HEK293 (cell line): Measurements from ENCODE around the gene DCST2.

Source experiments
- BCL11B ChIP-seq: fragments of 450-650 bp; formaldehyde crosslinking; IDR thresholded peaks from 2 replicates; pipeline ENCODE4 v1.5.1; 2016; ENCODE audit warnings: low read depth, missing biosample characterization, missing genetic modification characterization
- EGR2 ChIP-seq: fragments of 450-650 bp; formaldehyde crosslinking; IDR thresholded peaks from 2 replicates; pipeline ENCODE4 v1.5.1; 2016; ENCODE audit warnings: low read depth, missing biosample characterization, missing genetic modification characterization
- GLIS2 ChIP-seq: fragments of 450-650 bp; formaldehyde crosslinking; IDR thresholded peaks from 2 replicates; pipeline ENCODE4 v1.5.1; 2016; ENCODE audit warnings: missing biosample characterization, missing genetic modification characterization
- KLF8 ChIP-seq: fragments of 450-650 bp; formaldehyde crosslinking; IDR thresholded peaks from 2 replicates; pipeline ENCODE4 v1.5.1; 2016; ENCODE audit warnings: missing biosample characterization, missing genetic modification characterization
- MZF1 ChIP-seq: fragments of 450-650 bp; formaldehyde crosslinking; IDR thresholded peaks from 2 replicates; pipeline ENCODE4 v1.5.1; 2017; ENCODE audit warnings: missing biosample characterization, missing genetic modification characterization, borderline replicate concordance
- PRDM1 ChIP-seq: fragments of 450-650 bp; formaldehyde crosslinking; IDR thresholded peaks from 2 replicates; pipeline ENCODE4; 2016; ENCODE audit warnings: missing biosample characterization, missing genetic modification characterization
- RBAK ChIP-seq: fragments of 450-650 bp; formaldehyde crosslinking; IDR thresholded peaks from 2 replicates; pipeline ENCODE4 v1.5.1; 2016; ENCODE audit warnings: missing biosample characterization, missing genetic modification characterization
- ZBTB7A ChIP-seq: fragments of 450-650 bp; formaldehyde crosslinking; IDR thresholded peaks from 2 replicates; pipeline ENCODE4 v1.5.1; 2016; ENCODE audit warnings: low read depth, missing biosample characterization, missing genetic modification characterization
- ZBTB8A ChIP-seq: fragments of 450-650 bp; formaldehyde crosslinking; IDR thresholded peaks from 2 replicates; pipeline ENCODE4 v1.5.1; 2016; ENCODE audit warnings: missing biosample characterization, missing genetic modification characterization
- ZEB2 ChIP-seq: fragments of 450-650 bp; formaldehyde crosslinking; IDR thresholded peaks from 2 replicates; pipeline ENCODE4 v1.5.1; 2016; ENCODE audit warnings: missing biosample characterization, missing genetic modification characterization
- ZFP37 ChIP-seq: fragments of 450-650 bp; formaldehyde crosslinking; IDR thresholded peaks from 2 replicates; pipeline ENCODE4 v1.5.1; 2016; ENCODE audit warnings: missing biosample characterization, missing genetic modification characterization
- ZNF114 ChIP-seq: fragments of 450-650 bp; formaldehyde crosslinking; IDR thresholded peaks from 2 replicates; pipeline ENCODE4 v1.5.0; 2017; ENCODE audit warnings: missing biosample characterization, missing genetic modification characterization
- ZNF169 ChIP-seq: fragments of 450-650 bp; formaldehyde crosslinking; IDR thresholded peaks from 2 replicates; pipeline ENCODE4 v1.5.1; 2016; ENCODE audit warnings: missing biosample characterization, missing genetic modification characterization
- ZNF211 ChIP-seq: fragments of 450-650 bp; formaldehyde crosslinking; IDR thresholded peaks from 2 replicates; pipeline ENCODE4 v1.5.1; 2016; ENCODE audit warnings: low read depth, missing biosample characterization, missing genetic modification characterization
- ZNF48 ChIP-seq: fragments of 450-650 bp; formaldehyde crosslinking; IDR thresholded peaks from 2 replicates; pipeline ENCODE4 v1.5.1; 2016; ENCODE audit warnings: missing biosample characterization, missing genetic modification characterization
- ZNF561 ChIP-seq: fragments of 450-650 bp; IDR thresholded peaks from 2 replicates; pipeline ENCODE4 v1.5.1; 2018; ENCODE audit warnings: missing biosample characterization, missing genetic modification characterization, borderline replicate concordance
- ZNF585B ChIP-seq: fragments of 450-650 bp; formaldehyde crosslinking; IDR thresholded peaks from 2 replicates; pipeline ENCODE4 v1.5.1; 2016; ENCODE audit warnings: missing biosample characterization, missing genetic modification characterization
- ZNF626 ChIP-seq: fragments of 450-650 bp; sonication (Bioruptor Pico); formaldehyde crosslinking; IDR thresholded peaks from 2 replicates; pipeline ENCODE4 v1.5.1; 2018; ENCODE audit warnings: missing biosample characterization, missing genetic modification characterization, inconsistent platforms
- ZNF629 ChIP-seq: fragments of 450-650 bp; formaldehyde crosslinking; IDR thresholded peaks from 2 replicates; pipeline ENCODE4 v1.5.1; 2017; ENCODE audit warnings: missing biosample characterization, missing genetic modification characterization
- ZNF677 ChIP-seq: fragments of 450-650 bp; IDR thresholded peaks from 2 replicates; pipeline ENCODE4 v1.5.0; 2018; ENCODE audit warnings: missing biosample characterization, mild to moderate bottlenecking, missing genetic modification characterization, moderate library complexity
- ZNF776 ChIP-seq: fragments of 450-650 bp; formaldehyde crosslinking; IDR thresholded peaks from 2 replicates; pipeline ENCODE4 v1.5.0; 2017; ENCODE audit warnings: missing biosample characterization, missing genetic modification characterization, borderline replicate concordance
- ZNF837 ChIP-seq: fragments of 450-650 bp; formaldehyde crosslinking; IDR thresholded peaks from 2 replicates; pipeline ENCODE4 v1.5.1; 2016; ENCODE audit warnings: missing biosample characterization, missing genetic modification characterization
- ZSCAN23 ChIP-seq: fragments of 450-650 bp; formaldehyde crosslinking; IDR thresholded peaks from 2 replicates; pipeline ENCODE4 v1.5.1; 2016; ENCODE audit warnings: missing biosample characterization, missing genetic modification characterization
- TF ChIP-seq, protein P1 (sequence below): fragments of 450-650 bp; formaldehyde crosslinking; IDR thresholded peaks from 2 replicates; pipeline ENCODE4 v1.5.1; 2016; ENCODE audit warnings: missing biosample characterization, missing genetic modification characterization
- TF ChIP-seq, protein P2 (sequence below): fragments of 450-650 bp; formaldehyde crosslinking; conservative IDR thresholded peaks from 2 replicates; pipeline ENCODE4 v1.5.1; 2016; ENCODE audit warnings: low read depth, missing biosample characterization, missing genetic modification characterization
- TF ChIP-seq, protein P3 (sequence below): fragments of 450-650 bp; formaldehyde crosslinking; IDR thresholded peaks from 2 replicates; pipeline ENCODE4 v1.5.1; 2016; ENCODE audit warnings: missing biosample characterization, missing genetic modification characterization, borderline replicate concordance
- TF ChIP-seq, protein P4 (sequence below): fragments of 450-650 bp; formaldehyde crosslinking; IDR thresholded peaks from 2 replicates; pipeline ENCODE4 v1.5.1; 2016; ENCODE audit warnings: missing biosample characterization, missing genetic modification characterization

Gene DCST2

DNA sequence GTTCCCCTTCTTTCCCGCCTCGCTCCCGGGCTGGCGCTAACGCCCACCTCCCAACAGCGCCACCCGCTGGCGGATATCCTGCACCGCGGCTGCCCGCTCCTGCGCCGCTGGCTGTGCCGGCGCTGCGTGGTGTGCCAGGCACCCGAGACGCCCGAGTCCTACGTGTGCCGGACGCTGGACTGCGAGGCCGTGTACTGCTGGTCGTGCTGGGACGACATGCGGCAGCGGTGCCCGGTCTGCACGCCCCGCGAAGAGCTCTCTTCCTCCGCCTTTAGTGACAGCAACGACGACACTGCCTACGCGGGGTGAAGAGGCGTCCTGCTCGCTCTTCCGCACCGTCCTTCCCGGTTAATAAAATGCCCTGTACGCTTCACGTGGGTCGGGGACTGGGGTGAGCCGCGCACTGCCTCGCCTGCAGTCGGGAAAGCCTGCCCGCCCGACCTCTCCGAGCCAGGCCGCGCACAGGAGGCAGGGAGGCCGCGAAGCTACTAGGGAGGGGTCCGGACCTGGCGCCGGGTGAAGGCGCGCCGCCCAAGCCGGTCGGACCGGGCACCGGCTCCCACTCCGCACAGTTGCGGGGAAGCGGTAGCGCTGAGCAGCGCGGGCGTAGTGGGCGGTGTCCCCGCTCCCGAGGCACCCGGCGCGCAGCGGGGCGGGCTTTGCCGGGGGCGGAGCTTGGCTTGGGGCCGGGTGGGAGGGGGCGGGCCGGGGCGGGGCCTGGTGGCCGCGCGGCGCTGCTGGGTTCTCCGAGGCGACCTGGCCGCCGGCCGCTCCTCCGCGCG is 17.2 kb upstream of the DCST2 start, which contains the start of gene ADAM15 (continued):
- TF ChIP-seq ZNF169 (tag by site-specific recombination): no peak
- TF ChIP-seq ZNF837 (tag by site-specific recombination): no peak
- TF ChIP-seq ZNF677 (tag by site-specific recombination): no peak
- TF ChIP-seq ZBTB8A (tag by site-specific recombination): peak; percentile 92
- TF ChIP-seq ZFP37 (tag by site-specific recombination): peak; percentile 87
- no peak for TF ChIP-seq PRDM1 (tag by site-specific recombination)
- TF ChIP-seq KLF8 (tag by site-specific recombination): peak; percentile 96
- peak; percentile 64; the same call in 1 of the 2 replicates for TF ChIP-seq GLIS2 (tag by site-specific recombination)
- TF ChIP-seq, protein P1, sequence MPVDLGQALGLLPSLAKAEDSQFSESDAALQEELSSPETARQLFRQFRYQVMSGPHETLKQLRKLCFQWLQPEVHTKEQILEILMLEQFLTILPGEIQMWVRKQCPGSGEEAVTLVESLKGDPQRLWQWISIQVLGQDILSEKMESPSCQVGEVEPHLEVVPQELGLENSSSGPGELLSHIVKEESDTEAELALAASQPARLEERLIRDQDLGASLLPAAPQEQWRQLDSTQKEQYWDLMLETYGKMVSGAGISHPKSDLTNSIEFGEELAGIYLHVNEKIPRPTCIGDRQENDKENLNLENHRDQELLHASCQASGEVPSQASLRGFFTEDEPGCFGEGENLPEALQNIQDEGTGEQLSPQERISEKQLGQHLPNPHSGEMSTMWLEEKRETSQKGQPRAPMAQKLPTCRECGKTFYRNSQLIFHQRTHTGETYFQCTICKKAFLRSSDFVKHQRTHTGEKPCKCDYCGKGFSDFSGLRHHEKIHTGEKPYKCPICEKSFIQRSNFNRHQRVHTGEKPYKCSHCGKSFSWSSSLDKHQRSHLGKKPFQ: no peak
- TF ChIP-seq, protein P2, sequence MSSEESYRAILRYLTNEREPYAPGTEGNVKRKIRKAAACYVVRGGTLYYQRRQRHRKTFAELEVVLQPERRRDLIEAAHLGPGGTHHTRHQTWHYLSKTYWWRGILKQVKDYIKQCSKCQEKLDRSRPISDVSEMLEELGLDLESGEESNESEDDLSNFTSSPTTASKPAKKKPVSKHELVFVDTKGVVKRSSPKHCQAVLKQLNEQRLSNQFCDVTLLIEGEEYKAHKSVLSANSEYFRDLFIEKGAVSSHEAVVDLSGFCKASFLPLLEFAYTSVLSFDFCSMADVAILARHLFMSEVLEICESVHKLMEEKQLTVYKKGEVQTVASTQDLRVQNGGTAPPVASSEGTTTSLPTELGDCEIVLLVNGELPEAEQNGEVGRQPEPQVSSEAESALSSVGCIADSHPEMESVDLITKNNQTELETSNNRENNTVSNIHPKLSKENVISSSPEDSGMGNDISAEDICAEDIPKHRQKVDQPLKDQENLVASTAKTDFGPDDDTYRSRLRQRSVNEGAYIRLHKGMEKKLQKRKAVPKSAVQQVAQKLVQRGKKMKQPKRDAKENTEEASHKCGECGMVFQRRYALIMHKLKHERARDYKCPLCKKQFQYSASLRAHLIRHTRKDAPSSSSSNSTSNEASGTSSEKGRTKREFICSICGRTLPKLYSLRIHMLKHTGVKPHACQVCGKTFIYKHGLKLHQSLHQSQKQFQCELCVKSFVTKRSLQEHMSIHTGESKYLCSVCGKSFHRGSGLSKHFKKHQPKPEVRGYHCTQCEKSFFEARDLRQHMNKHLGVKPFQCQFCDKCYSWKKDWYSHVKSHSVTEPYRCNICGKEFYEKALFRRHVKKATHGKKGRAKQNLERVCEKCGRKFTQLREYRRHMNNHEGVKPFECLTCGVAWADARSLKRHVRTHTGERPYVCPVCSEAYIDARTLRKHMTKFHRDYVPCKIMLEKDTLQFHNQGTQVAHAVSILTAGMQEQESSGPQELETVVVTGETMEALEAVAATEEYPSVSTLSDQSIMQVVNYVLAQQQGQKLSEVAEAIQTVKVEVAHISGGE (tag by site-specific recombination): peak; percentile 46
- no peak for TF ChIP-seq RBAK
- TF ChIP-seq ZNF776 (tag by site-specific recombination): no peak
- TF ChIP-seq ZNF211 (tag by site-specific recombination): no peak
- no peak for TF ChIP-seq MZF1 (tag by site-specific recombination)
- TF ChIP-seq ZNF626 (tag by site-specific recombination): no peak
- TF ChIP-seq, protein P3, sequence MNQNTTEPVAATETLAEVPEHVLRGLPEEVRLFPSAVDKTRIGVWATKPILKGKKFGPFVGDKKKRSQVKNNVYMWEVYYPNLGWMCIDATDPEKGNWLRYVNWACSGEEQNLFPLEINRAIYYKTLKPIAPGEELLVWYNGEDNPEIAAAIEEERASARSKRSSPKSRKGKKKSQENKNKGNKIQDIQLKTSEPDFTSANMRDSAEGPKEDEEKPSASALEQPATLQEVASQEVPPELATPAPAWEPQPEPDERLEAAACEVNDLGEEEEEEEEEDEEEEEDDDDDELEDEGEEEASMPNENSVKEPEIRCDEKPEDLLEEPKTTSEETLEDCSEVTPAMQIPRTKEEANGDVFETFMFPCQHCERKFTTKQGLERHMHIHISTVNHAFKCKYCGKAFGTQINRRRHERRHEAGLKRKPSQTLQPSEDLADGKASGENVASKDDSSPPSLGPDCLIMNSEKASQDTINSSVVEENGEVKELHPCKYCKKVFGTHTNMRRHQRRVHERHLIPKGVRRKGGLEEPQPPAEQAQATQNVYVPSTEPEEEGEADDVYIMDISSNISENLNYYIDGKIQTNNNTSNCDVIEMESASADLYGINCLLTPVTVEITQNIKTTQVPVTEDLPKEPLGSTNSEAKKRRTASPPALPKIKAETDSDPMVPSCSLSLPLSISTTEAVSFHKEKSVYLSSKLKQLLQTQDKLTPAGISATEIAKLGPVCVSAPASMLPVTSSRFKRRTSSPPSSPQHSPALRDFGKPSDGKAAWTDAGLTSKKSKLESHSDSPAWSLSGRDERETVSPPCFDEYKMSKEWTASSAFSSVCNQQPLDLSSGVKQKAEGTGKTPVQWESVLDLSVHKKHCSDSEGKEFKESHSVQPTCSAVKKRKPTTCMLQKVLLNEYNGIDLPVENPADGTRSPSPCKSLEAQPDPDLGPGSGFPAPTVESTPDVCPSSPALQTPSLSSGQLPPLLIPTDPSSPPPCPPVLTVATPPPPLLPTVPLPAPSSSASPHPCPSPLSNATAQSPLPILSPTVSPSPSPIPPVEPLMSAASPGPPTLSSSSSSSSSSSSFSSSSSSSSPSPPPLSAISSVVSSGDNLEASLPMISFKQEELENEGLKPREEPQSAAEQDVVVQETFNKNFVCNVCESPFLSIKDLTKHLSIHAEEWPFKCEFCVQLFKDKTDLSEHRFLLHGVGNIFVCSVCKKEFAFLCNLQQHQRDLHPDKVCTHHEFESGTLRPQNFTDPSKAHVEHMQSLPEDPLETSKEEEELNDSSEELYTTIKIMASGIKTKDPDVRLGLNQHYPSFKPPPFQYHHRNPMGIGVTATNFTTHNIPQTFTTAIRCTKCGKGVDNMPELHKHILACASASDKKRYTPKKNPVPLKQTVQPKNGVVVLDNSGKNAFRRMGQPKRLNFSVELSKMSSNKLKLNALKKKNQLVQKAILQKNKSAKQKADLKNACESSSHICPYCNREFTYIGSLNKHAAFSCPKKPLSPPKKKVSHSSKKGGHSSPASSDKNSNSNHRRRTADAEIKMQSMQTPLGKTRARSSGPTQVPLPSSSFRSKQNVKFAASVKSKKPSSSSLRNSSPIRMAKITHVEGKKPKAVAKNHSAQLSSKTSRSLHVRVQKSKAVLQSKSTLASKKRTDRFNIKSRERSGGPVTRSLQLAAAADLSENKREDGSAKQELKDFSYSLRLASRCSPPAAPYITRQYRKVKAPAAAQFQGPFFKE: peak; percentile 88; the same call in 1 of the 2 replicates
- TF ChIP-seq EGR2 (tag by site-specific recombination): peak; percentile 86
- TF ChIP-seq ZEB2 (tag by site-specific recombination): peak; percentile 93
- TF ChIP-seq, protein P4, sequence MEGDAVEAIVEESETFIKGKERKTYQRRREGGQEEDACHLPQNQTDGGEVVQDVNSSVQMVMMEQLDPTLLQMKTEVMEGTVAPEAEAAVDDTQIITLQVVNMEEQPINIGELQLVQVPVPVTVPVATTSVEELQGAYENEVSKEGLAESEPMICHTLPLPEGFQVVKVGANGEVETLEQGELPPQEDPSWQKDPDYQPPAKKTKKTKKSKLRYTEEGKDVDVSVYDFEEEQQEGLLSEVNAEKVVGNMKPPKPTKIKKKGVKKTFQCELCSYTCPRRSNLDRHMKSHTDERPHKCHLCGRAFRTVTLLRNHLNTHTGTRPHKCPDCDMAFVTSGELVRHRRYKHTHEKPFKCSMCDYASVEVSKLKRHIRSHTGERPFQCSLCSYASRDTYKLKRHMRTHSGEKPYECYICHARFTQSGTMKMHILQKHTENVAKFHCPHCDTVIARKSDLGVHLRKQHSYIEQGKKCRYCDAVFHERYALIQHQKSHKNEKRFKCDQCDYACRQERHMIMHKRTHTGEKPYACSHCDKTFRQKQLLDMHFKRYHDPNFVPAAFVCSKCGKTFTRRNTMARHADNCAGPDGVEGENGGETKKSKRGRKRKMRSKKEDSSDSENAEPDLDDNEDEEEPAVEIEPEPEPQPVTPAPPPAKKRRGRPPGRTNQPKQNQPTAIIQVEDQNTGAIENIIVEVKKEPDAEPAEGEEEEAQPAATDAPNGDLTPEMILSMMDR (tag by site-specific recombination): peak; percentile 99
- TF ChIP-seq ZNF114 (tag by site-specific recombination): no peak
- peak; percentile 87; the same call in 1 of the 2 replicates for TF ChIP-seq BCL11B (tag by site-specific recombination)
- 0 out of 2 replicates have a peak, but pooled peaks have one; percentile 23 for TF ChIP-seq ZNF561 (tag by site-specific recombination)
- TF ChIP-seq ZNF629 (tag by site-specific recombination): peak; percentile 71
- TF ChIP-seq ZNF585B (tag by site-specific recombination): 0 out of 2 replicates have a peak, but pooled peaks have one; percentile 11
- peak; percentile 75 for TF ChIP-seq ZBTB7A (tag by site-specific recombination)
- TF ChIP-seq ZNF48: no peak
- peak; percentile 88; the same call in 1 of the 2 replicates for TF ChIP-seq ZSCAN23 (tag by site-specific recombination)
